Endothelial cell of umbilical vein (primary cell): ENCODE results near the gene UNC5CL. TPM values are rescaled to one million over a fixed set of nuclear protein-coding genes. Genes with fewer than 3 reads are reported as not detected.

Experiments used
- BruUV-seq: library from RNA; stranded (reverse); fragments of 400-500 nt; replicated peaks from 2 replicates; lab custom pipeline; 2021; lab: Mats Ljungman, UMichigan
- CTCF ChIA-PET: fragments of 300-600, 350-600 bp; sonication (Branson Sonifier 250); formaldehyde crosslinking; loops from one replicate; lab custom pipeline; 2021; ENCODE audit warnings: antibody characterized with exemption, inconsistent platforms; lab: Charles Lee
- POLR2A ChIA-PET: fragments of 300-600, 350-600 bp; sonication (Branson Sonifier 250); formaldehyde crosslinking; loops from one replicate; lab custom pipeline; 2021; ENCODE audit warnings: antibody characterized with exemption, inconsistent platforms; lab: Charles Lee
- DNase-seq: peaks from one replicate; pipeline ENCODE4 v3.0.0-alpha.2; 2011; ENCODE audit warnings: low read depth, low spot score
- FAIRE-seq: peaks from 2 replicates; lab custom pipeline; 2011; peaks lifted over from hg19 to GRCh38; lab: Jason Lieb, UNC
- H2AFZ ChIP-seq: 2 replicates; pipeline ENCODE4 v1.6.0; 2012; ENCODE audit warnings: low read depth, low read length, control low read depth, inconsistent platforms
- H3K27ac ChIP-seq: 2 replicates; pipeline ENCODE4 v1.5.1; 2011; ENCODE audit warnings: low read depth, mild to moderate bottlenecking, control low read depth, low read length, moderate library complexity; ENCODE audit not compliant: insufficient read depth
- H3K27me3 ChIP-seq, 2 experiments: 2 replicates each; pipeline versions ENCODE4 v1.6.0 to v1.6.1; 2011; ENCODE audit warnings: low read length in 2 of 2, mixed read lengths in 1 of 2; ENCODE audit not compliant: control insufficient read depth in 2 of 2, insufficient read depth in 2 of 2
- H3K36me3 ChIP-seq, 2 experiments: 2 replicates in 1 of 2; 3 replicates in 1 of 2; pipeline ENCODE4 v1.5.1; 2011; ENCODE audit warnings: low read length in 2 of 2, mild to moderate bottlenecking in 1 of 2, moderate library complexity in 1 of 2; ENCODE audit not compliant: control insufficient read depth in 2 of 2, insufficient read depth in 2 of 2; ENCODE audit errors: extremely low read depth in 1 of 2
- H3K4me1 ChIP-seq: 3 replicates; pipeline ENCODE4 v1.5.1; 2011; ENCODE audit warnings: mild to moderate bottlenecking, low read length; ENCODE audit not compliant: control insufficient read depth, insufficient read depth; ENCODE audit errors: extremely low read depth
- H3K4me2 ChIP-seq: 2 replicates; pipeline ENCODE4 v1.6.1; 2011; ENCODE audit warnings: low read length, control low read depth, mixed read lengths; ENCODE audit not compliant: insufficient read depth
- H3K4me3 ChIP-seq, 3 experiments: fragments of 200-600 bp in 1 of 3; sonication (generic), shearing (Covaris generic) in 1 of 3; replicated peaks in 1 of 3; 2 replicates each; pipeline ENCODE4 v1.5.1; 2011 to 2016; ENCODE audit warnings: control low read depth in 3 of 3, low read length in 3 of 3, mild to moderate bottlenecking in 2 of 3, inconsistent platforms in 1 of 3, low read depth in 1 of 3, moderate library complexity in 1 of 3; ENCODE audit not compliant: insufficient read depth in 1 of 3
- H3K79me2 ChIP-seq: 2 replicates; pipeline ENCODE4 v1.6.0; 2012; ENCODE audit warnings: low read length, inconsistent platforms; ENCODE audit not compliant: control insufficient read depth, insufficient read depth
- H3K9ac ChIP-seq: replicated peaks from 2 replicates; pipeline ENCODE3; 2011; ENCODE audit warnings: low read length, control low read depth; ENCODE audit not compliant: insufficient read depth; ENCODE audit errors: extremely low read depth
- H3K9me1 ChIP-seq: replicated peaks from 3 replicates; pipeline ENCODE4 v1.6.0; 2011; ENCODE audit warnings: mild to moderate bottlenecking, low read length; ENCODE audit not compliant: control insufficient read depth, insufficient read depth; ENCODE audit errors: extremely low read depth
- H3K9me3 ChIP-seq: replicated peaks from 2 replicates; pipeline ENCODE4 v1.5.1; 2012; ENCODE audit warnings: low read length, inconsistent platforms; ENCODE audit not compliant: control insufficient read depth, insufficient read depth
- H4K20me1 ChIP-seq: replicated peaks from 2 replicates; pipeline ENCODE3; 2011; ENCODE audit warnings: mild to moderate bottlenecking, low read length; ENCODE audit not compliant: control insufficient read depth, insufficient read depth; ENCODE audit errors: extremely low read depth
- CTCF ChIP-seq, 2 donors: IDR thresholded peaks; 1 replicate in 1 of 2; 2 replicates in 1 of 2; pipeline ENCODE4 v1.5.1; 2011; ENCODE audit warnings: low read length in 2 of 2, mild to moderate bottlenecking in 2 of 2, moderate library complexity in 2 of 2, control low read depth in 1 of 2, inconsistent platforms in 1 of 2, low read depth in 1 of 2; ENCODE audit not compliant: insufficient read depth in 1 of 2; ENCODE audit errors: extremely low read depth in 1 of 2
- EZH2 ChIP-seq: IDR thresholded peaks from 2 replicates; pipeline ENCODE4 v1.6.1; 2012; ENCODE audit warnings: borderline replicate concordance, low read depth, mild to moderate bottlenecking, moderate library complexity, low read length, inconsistent platforms; ENCODE audit not compliant: severe bottlenecking
- FOS ChIP-seq: IDR thresholded peaks from 2 replicates; pipeline ENCODE4 v1.6.1; 2011; ENCODE audit warnings: mild to moderate bottlenecking, low read length, moderate library complexity, borderline replicate concordance; ENCODE audit not compliant: insufficient read depth
- GATA2 ChIP-seq: IDR thresholded peaks from 2 replicates; pipeline ENCODE4 v1.7.0; 2011; ENCODE audit warnings: low read depth, mild to moderate bottlenecking, moderate library complexity, mixed read lengths, low read length; ENCODE audit not compliant: insufficient read length, insufficient read depth
- JUN ChIP-seq: IDR thresholded peaks from 2 replicates; pipeline ENCODE4 v1.6.1; 2011; ENCODE audit warnings: borderline replicate concordance, low read depth; ENCODE audit not compliant: insufficient read length, insufficient read depth
- MAX ChIP-seq: IDR thresholded peaks from 2 replicates; pipeline ENCODE4 v1.6.1; 2011; ENCODE audit not compliant: insufficient read depth, insufficient read length
- MYC ChIP-seq: IDR thresholded peaks from one replicate; pipeline ENCODE4 v1.6.1; 2011; ENCODE audit warnings: mild to moderate bottlenecking, low read depth, low read length
- POLR2A ChIP-seq: IDR thresholded peaks from 2 replicates; pipeline ENCODE4 v1.6.1; 2012; ENCODE audit warnings: low read depth, mild to moderate bottlenecking, control low read depth, low read length
- POLR2AphosphoS5 ChIP-seq: IDR thresholded peaks from 2 replicates; pipeline ENCODE4 v1.6.1; 2012; ENCODE audit warnings: low read depth, mild to moderate bottlenecking, control low read depth, low read length, moderate library complexity; ENCODE audit not compliant: insufficient read depth
- dilution Hi-C: fragments of 300-500 bp; cut with MboI; formaldehyde crosslinking; loops from one replicate; pipeline ENCODE4 v1.15.0; 2019; ENCODE audit warnings: low sequenced_read_pairs; ENCODE audit not compliant: extremely low pct_ligation_motif_present
- intact Hi-C: fragments of 100-400 bp; cut with micrococcal nuclease; formaldehyde crosslinking; loops from one replicate; pipeline ENCODE4 v1.10.0; 2022
- polyA plus RNA-seq, 4 experiments: library from polyadenylated mRNA; depleted of rRNA in 3 of 4; stranded (reverse) in 3 of 4; unstranded in 1 of 4; fragments of >200 nt; gene quantifications; 2 replicates each; pipeline versions ENCODE4 v1.2.1 to v1.2.3, GENCODE V29; 2011 to 2012; ENCODE audit warnings: missing spikeins in 1 of 4
- total RNA-seq: library from RNA; stranded (reverse); gene quantifications from 2 replicates; pipeline ENCODE4 v1.2.3, GENCODE V29; 2021

UNC5CL gene
- total and polyA plus RNA-seq, 2 donors (not counting 3 experiments of a cell fraction or from before 2014, with no cell fraction given) = 0.14 to 0.20 TPM

DNA sequence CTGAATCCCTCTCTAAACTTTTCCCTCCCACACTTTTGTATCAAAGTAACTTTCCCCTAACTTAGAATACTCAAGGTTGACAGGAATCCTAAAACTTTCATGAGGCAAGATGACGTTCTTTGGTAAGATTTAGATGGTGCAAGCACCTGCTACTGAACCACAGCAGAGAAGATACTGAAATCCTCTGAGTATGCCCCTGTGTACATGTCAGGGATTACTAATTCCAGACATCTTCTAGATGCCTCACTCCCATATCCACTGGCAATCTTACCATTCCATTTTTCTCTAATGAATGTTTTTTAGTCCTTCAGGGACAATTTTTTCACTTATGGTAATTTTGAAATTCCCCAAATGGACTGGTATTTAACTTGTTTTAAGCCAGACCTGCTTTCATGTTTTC, 23.0 kb upstream of the UNC5CL start:
- Histone ChIP-seq H3K9ac (no peak overlapping the region), H3K4me1 (peaks cover 5% of the 10 kb centered on the region), H4K20me1 (no peaks in the 10 kb centered on the region), H2AFZ (no peak overlapping the region), H3K4me2 (no peak overlapping the region), H3K27me3 (no peaks in the 10 kb centered on the region), H3K9me3 (no peaks in the 10 kb centered on the region), H3K36me3 (no peaks in the 10 kb centered on the region), H3K4me3 (no peak overlapping the region), H3K27ac (no peak overlapping the region), H3K79me2 (no peaks in the 10 kb centered on the region), H3K9me1 (no peaks in the 10 kb centered on the region)
- POLR2A ChIA-PET = no interaction called here
- CTCF ChIA-PET = no interaction called here
- TF ChIP-seq POLR2A (no peak), FOS (no peak), GATA2 (no peak)
- no TSS peak for BruUV-seq
- intact Hi-C loops (no loop called here), dilution Hi-C loops (no loop called here)
- DNase-seq = no peak
- no peak for FAIRE-seq

GRCh38 chr6:41061196-41061726, 22.2 kb upstream of the UNC5CL start:
- H3K27ac ChIP-seq = no peak overlapping the region
- H3K79me2 ChIP-seq = no peaks in the 10 kb centered on the region
- no peaks in the 10 kb centered on the region for H4K20me1 ChIP-seq
- ChIA-PET POLR2A (interaction anchor here (0.7 kb wide), 2 partner anchors 286 to 518 kb away, joined by 6 to 8 read pairs; no protein-coding TSS in a partner anchor), CTCF (interaction anchor here (0.6 kb wide), 1 partner anchor 76 kb away, joined by 4 read pairs; no protein-coding TSS in a partner anchor)
- dilution Hi-C loops (no loop called here), intact Hi-C loops (no loop called here)
- H3K27me3 ChIP-seq = no peaks in the 10 kb centered on the region
- peaks cover 5% of the 10 kb centered on the region for H3K4me1 ChIP-seq
- no peak for FAIRE-seq
- H3K4me2 ChIP-seq = no peak overlapping the region
- no peaks in the 10 kb centered on the region for H3K9me3 ChIP-seq
- H2AFZ ChIP-seq = no peak overlapping the region
- no peak for DNase-seq
- no peaks in the 10 kb centered on the region for H3K36me3 ChIP-seq
- no TSS peak for BruUV-seq
- TF ChIP-seq CTCF (IDR thresholded peaks at IDR 0.05; ENCODE audit: extremely low read depth in 1 of 2, insufficient read depth in 1 of 2, low read depth in 1 of 2, low read length in 2 of 2) = no peak
- no peak for TF ChIP-seq EZH2
- no peak for TF ChIP-seq GATA2
- TF ChIP-seq POLR2AphosphoS5 = no peak
- TF ChIP-seq MYC = no peak
- no peak for TF ChIP-seq JUN
- TF ChIP-seq FOS = no peak
- TF ChIP-seq MAX = no peak
- no peak for TF ChIP-seq POLR2A
- H3K9ac ChIP-seq = no peak overlapping the region
- no peak overlapping the region for H3K4me3 ChIP-seq
- no peaks in the 10 kb centered on the region for H3K9me1 ChIP-seq
